Measurements from ENCODE around the gene KCNQ4. TPM values are rescaled to one million over a fixed set of nuclear protein-coding genes. Genes with fewer than 3 reads are reported as not detected.

The KCNQ4 gene
- total and polyA plus RNA-seq, 2 of the 13 experiments (the other 11 are each of a cell fraction or from before 2014, with no cell fraction given): 0.02 to 0.09 TPM

GRCh38 chr1:40758004-40758403 is 25.6 kb upstream of the KCNQ4 start (continued):
- 0 out of 2 replicates have a peak, but pooled peaks have one; percentile 36 for TF ChIP-seq TSC22D2 (CRISPR knock-in tag; IDR thresholded peaks at IDR 0.05; ENCODE audit: borderline replicate concordance)
- TF ChIP-seq ZNF432 (CRISPR knock-in tag; IDR thresholded peaks at IDR 0.05; ENCODE audit: borderline replicate concordance): no peak
- no peak for TF ChIP-seq ZNF275 (CRISPR knock-in tag; IDR thresholded peaks at IDR 0.05; ENCODE audit: borderline replicate concordance)
- TF ChIP-seq ZFP91 (CRISPR knock-in tag; IDR thresholded peaks at IDR 0.05; ENCODE audit: borderline replicate concordance): peak; percentile 23; the same call in 1 of the 2 replicates
- no peak for TF ChIP-seq AKAP8 (CRISPR knock-in tag; IDR thresholded peaks at IDR 0.05)
- TF ChIP-seq MTA1 (CRISPR knock-in tag; IDR thresholded peaks at IDR 0.05; ENCODE audit: borderline replicate concordance): no peak
- no peak for TF ChIP-seq ZNF354B (CRISPR knock-in tag; IDR thresholded peaks at IDR 0.05)
- no peak for TF ChIP-seq SUZ12 (IDR thresholded peaks at IDR 0.05; ENCODE audit: low read depth, low read length)
- TF ChIP-seq ZNF687 (CRISPR knock-in tag; IDR thresholded peaks at IDR 0.05): peak; percentile 63
- no peak for TF ChIP-seq RCOR2 (CRISPR knock-in tag; IDR thresholded peaks at IDR 0.05)
- TF ChIP-seq ZBTB33 (CRISPR knock-in tag; IDR thresholded peaks at IDR 0.05): 0 out of 2 replicates have a peak, but pooled peaks have one; percentile 11
- no peak for TF ChIP-seq ZBTB7B (CRISPR knock-in tag; IDR thresholded peaks at IDR 0.05)
- TF ChIP-seq SMC3 (IDR thresholded peaks at IDR 0.05; ENCODE audit: low read length): no peak
- peak; percentile 76; the same call in 1 of the 2 replicates for TF ChIP-seq ZNF225 (CRISPR knock-in tag; IDR thresholded peaks at IDR 0.05)
- TF ChIP-seq ZNF710 (CRISPR knock-in tag; IDR thresholded peaks at IDR 0.05; ENCODE audit: borderline replicate concordance): 0 out of 2 replicates have a peak, but pooled peaks have one; percentile 1
- peak; percentile 73 for TF ChIP-seq ZBTB38 (CRISPR knock-in tag; IDR thresholded peaks at IDR 0.05)
- TF ChIP-seq MAFG (CRISPR knock-in tag; IDR thresholded peaks at IDR 0.05): no peak
- TF ChIP-seq KLF13 (CRISPR knock-in tag; IDR thresholded peaks at IDR 0.05): 0 out of 2 replicates have a peak, but pooled peaks have one; percentile 47
- TF ChIP-seq NONO (IDR thresholded peaks at IDR 0.05): no peak
- peak; percentile 17; the same call in 1 of the 2 replicates for TF ChIP-seq NONO (CRISPR knock-in tag; conservative IDR thresholded peaks at IDR 0.05)

Measured in HepG2 (cell line).